ENCODE data around the gene INTS4. TPM values are rescaled to one million over a fixed set of nuclear protein-coding genes. Genes with fewer than 3 reads are reported as not detected.

INTS4 gene
- total and polyA plus RNA-seq, 2 experiments from 2014 or later: 24.6 to 47.6 TPM

DNA sequence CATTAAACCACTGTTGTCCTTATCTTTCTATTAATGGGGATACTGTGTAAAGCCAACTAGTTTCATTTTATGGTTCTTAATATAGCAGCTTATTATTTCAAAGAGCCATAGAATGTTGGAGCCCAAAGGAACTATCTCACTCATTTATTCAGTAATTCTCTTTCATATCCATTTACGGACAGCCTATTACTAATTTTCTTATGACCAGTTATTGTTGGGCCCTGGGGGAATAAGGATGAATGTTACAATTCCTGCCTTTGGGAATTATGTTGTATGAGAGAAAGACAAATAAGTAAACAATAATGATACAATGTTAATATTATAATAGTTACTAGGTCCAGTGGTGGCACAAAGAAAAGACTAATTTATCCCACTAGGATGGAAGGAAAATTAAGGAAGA, 121.1 kb downstream of the INTS4 start:
- Histone ChIP-seq H3K79me2 (replicated peaks; ENCODE audit: insufficient read depth) (no peaks in the 10 kb centered on the region), H3K27me3 (ENCODE audit: insufficient read depth) (no peaks in the 10 kb centered on the region), H3K4me1 (ENCODE audit: insufficient read depth) (peaks cover 9% of the 10 kb centered on the region; the same call in 1 of the 2 replicates), H3K4me2 (no peak overlapping the region), H3K27ac (ENCODE audit: low read depth) (no peak overlapping the region), H2AFZ (no peak overlapping the region), H4K20me1 (replicated peaks; ENCODE audit: insufficient read depth) (no peaks in the 10 kb centered on the region; the same call in 1 of the 2 replicates), H3K9me2 (ENCODE audit: insufficient read depth) (peaks cover 6% of the 10 kb centered on the region; the same call in 1 of the 2 replicates), H3K4me3 (no peak overlapping the region), H3K36me3 (ENCODE audit: insufficient read depth) (no peaks in the 10 kb centered on the region), H3F3A (replicated peaks; ENCODE audit: low read depth) (no peaks in the 10 kb centered on the region)
- peaks cover 6% of the 10 kb centered on the region; the same call in 2 of the 3 replicates for H3K36me3 Mint-ChIP-seq (ENCODE audit: low read depth)
- no peak overlapping the region for H3K4me3 Mint-ChIP-seq
- H3K27me3 Mint-ChIP-seq (ENCODE audit: insufficient read depth, low read depth, poor library complexity): peaks cover 2% of the 10 kb centered on the region
- no peak overlapping the region for H3K27ac Mint-ChIP-seq
- H3K9me3 Mint-ChIP-seq: no peaks in the 10 kb centered on the region
- H3K4me1 Mint-ChIP-seq: peaks cover 14% of the 10 kb centered on the region
- DNase-seq (ENCODE audit: low spot score) (no peak), ATAC-seq (no peak)
- TF ChIP-seq EZH2 (IDR thresholded peaks at IDR 0.05; ENCODE audit: low read depth, unreplicated experiment) (no peak), REST (IDR thresholded peaks at IDR 0.05; ENCODE audit: unreplicated experiment) (no peak)
- TF ChIP-seq, protein P1, sequence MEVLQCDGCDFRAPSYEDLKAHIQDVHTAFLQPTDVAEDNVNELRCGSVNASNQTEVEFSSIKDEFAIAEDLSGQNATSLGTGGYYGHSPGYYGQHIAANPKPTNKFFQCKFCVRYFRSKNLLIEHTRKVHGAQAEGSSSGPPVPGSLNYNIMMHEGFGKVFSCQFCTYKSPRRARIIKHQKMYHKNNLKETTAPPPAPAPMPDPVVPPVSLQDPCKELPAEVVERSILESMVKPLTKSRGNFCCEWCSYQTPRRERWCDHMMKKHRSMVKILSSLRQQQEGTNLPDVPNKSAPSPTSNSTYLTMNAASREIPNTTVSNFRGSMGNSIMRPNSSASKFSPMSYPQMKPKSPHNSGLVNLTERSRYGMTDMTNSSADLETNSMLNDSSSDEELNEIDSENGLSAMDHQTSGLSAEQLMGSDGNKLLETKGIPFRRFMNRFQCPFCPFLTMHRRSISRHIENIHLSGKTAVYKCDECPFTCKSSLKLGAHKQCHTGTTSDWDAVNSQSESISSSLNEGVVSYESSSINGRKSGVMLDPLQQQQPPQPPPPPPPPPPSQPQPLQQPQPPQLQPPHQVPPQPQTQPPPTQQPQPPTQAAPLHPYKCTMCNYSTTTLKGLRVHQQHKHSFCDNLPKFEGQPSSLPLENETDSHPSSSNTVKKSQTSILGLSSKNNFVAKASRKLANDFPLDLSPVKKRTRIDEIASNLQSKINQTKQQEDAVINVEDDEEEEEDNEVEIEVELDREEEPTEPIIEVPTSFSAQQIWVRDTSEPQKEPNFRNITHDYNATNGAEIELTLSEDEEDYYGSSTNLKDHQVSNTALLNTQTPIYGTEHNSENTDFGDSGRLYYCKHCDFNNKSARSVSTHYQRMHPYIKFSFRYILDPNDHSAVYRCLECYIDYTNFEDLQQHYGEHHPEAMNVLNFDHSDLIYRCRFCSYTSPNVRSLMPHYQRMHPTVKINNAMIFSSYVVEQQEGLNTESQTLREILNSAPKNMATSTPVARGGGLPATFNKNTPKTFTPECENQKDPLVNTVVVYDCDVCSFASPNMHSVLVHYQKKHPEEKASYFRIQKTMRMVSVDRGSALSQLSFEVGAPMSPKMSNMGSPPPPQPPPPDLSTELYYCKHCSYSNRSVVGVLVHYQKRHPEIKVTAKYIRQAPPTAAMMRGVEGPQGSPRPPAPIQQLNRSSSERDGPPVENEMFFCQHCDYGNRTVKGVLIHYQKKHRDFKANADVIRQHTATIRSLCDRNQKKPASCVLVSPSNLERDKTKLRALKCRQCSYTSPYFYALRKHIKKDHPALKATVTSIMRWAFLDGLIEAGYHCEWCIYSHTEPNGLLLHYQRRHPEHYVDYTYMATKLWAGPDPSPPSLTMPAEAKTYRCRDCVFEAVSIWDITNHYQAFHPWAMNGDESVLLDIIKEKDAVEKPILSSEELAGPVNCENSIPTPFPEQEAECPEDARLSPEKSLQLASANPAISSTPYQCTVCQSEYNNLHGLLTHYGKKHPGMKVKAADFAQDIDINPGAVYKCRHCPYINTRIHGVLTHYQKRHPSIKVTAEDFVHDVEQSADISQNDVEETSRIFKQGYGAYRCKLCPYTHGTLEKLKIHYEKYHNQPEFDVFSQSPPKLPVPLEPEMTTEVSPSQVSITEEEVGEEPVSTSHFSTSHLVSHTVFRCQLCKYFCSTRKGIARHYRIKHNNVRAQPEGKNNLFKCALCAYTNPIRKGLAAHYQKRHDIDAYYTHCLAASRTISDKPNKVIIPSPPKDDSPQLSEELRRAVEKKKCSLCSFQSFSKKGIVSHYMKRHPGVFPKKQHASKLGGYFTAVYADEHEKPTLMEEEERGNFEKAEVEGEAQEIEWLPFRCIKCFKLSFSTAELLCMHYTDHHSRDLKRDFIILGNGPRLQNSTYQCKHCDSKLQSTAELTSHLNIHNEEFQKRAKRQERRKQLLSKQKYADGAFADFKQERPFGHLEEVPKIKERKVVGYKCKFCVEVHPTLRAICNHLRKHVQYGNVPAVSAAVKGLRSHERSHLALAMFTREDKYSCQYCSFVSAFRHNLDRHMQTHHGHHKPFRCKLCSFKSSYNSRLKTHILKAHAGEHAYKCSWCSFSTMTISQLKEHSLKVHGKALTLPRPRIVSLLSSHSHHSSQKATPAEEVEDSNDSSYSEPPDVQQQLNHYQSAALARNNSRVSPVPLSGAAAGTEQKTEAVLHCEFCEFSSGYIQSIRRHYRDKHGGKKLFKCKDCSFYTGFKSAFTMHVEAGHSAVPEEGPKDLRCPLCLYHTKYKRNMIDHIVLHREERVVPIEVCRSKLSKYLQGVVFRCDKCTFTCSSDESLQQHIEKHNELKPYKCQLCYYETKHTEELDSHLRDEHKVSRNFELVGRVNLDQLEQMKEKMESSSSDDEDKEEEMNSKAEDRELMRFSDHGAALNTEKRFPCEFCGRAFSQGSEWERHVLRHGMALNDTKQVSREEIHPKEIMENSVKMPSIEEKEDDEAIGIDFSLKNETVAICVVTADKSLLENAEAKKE (CRISPR knock-in tag; IDR thresholded peaks at IDR 0.05): no peak
- TF ChIP-seq, protein P2, sequence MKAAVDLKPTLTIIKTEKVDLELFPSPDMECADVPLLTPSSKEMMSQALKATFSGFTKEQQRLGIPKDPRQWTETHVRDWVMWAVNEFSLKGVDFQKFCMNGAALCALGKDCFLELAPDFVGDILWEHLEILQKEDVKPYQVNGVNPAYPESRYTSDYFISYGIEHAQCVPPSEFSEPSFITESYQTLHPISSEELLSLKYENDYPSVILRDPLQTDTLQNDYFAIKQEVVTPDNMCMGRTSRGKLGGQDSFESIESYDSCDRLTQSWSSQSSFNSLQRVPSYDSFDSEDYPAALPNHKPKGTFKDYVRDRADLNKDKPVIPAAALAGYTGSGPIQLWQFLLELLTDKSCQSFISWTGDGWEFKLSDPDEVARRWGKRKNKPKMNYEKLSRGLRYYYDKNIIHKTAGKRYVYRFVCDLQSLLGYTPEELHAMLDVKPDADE (IDR thresholded peaks at IDR 0.05): no peak

Measured in GM23338 (cell line).